ENCODE measurements around the gene HAGH.

DNA sequence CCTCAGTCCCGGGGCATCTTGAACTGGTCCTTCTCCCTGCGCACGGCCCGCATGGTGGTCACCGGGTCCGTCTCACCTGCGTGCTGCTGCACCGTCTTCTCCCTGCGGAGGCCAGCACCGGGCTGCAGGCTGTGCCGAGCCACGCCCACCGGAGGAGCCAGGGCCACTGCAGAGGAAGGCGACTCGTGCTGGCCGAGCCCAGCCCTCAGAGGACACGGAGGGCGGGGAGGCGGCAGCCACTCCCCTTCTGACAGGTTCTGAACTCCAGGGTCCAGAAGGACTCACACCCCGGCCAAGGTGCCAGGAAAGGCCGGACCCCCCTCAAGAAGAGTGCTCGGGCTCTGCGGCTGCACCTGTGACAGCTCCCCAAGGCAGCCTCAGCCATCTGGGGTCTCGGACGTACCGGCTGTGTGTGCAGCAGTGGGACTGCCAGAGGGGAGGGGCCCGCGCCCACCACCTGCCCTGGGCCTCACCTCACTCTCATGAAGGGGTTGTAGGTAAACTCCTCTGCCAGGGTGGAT is 17.3 kb downstream of the HAGH start:
- TF ChIP-seq ZNF274 (IDR thresholded peaks at IDR 0.05; ENCODE audit: borderline replicate concordance, low read depth, low read length) (no peak), ZNF121 (CRISPR knock-in tag; conservative IDR thresholded peaks at IDR 0.05) (no peak), EZH2 (IDR thresholded peaks at IDR 0.05; ENCODE audit: borderline replicate concordance, low read depth, low read length) (no peak), SMC3 (conservative IDR thresholded peaks at IDR 0.05; ENCODE audit: insufficient read depth, low read depth, low read length) (no peak), MEF2D (tag; conservative IDR thresholded peaks at IDR 0.05; ENCODE audit: low read depth) (no peak), ZNF12 (CRISPR knock-in tag; IDR thresholded peaks at IDR 0.05) (no peak), SMAD3 (CRISPR knock-in tag; conservative IDR thresholded peaks at IDR 0.05) (no peak)
- TF ChIP-seq, protein P1, sequence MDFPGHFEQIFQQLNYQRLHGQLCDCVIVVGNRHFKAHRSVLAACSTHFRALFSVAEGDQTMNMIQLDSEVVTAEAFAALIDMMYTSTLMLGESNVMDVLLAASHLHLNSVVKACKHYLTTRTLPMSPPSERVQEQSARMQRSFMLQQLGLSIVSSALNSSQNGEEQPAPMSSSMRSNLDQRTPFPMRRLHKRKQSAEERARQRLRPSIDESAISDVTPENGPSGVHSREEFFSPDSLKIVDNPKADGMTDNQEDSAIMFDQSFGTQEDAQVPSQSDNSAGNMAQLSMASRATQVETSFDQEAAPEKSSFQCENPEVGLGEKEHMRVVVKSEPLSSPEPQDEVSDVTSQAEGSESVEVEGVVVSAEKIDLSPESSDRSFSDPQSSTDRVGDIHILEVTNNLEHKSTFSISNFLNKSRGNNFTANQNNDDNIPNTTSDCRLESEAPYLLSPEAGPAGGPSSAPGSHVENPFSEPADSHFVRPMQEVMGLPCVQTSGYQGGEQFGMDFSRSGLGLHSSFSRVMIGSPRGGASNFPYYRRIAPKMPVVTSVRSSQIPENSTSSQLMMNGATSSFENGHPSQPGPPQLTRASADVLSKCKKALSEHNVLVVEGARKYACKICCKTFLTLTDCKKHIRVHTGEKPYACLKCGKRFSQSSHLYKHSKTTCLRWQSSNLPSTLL (IDR thresholded peaks at IDR 0.05) = no peak
- TF ChIP-seq, protein P2, sequence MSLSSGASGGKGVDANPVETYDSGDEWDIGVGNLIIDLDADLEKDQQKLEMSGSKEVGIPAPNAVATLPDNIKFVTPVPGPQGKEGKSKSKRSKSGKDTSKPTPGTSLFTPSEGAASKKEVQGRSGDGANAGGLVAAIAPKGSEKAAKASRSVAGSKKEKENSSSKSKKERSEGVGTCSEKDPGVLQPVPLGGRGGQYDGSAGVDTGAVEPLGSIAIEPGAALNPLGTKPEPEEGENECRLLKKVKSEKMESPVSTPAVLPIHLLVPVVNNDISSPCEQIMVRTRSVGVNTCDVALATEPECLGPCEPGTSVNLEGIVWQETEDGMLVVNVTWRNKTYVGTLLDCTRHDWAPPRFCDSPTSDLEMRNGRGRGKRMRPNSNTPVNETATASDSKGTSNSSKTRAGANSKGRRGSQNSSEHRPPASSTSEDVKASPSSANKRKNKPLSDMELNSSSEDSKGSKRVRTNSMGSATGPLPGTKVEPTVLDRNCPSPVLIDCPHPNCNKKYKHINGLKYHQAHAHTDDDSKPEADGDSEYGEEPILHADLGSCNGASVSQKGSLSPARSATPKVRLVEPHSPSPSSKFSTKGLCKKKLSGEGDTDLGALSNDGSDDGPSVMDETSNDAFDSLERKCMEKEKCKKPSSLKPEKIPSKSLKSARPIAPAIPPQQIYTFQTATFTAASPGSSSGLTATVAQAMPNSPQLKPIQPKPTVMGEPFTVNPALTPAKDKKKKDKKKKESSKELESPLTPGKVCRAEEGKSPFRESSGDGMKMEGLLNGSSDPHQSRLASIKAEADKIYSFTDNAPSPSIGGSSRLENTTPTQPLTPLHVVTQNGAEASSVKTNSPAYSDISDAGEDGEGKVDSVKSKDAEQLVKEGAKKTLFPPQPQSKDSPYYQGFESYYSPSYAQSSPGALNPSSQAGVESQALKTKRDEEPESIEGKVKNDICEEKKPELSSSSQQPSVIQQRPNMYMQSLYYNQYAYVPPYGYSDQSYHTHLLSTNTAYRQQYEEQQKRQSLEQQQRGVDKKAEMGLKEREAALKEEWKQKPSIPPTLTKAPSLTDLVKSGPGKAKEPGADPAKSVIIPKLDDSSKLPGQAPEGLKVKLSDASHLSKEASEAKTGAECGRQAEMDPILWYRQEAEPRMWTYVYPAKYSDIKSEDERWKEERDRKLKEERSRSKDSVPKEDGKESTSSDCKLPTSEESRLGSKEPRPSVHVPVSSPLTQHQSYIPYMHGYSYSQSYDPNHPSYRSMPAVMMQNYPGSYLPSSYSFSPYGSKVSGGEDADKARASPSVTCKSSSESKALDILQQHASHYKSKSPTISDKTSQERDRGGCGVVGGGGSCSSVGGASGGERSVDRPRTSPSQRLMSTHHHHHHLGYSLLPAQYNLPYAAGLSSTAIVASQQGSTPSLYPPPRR (CRISPR knock-in tag; IDR thresholded peaks at IDR 0.05; ENCODE audit: borderline replicate concordance) = no peak
- TF ChIP-seq, protein P3, sequence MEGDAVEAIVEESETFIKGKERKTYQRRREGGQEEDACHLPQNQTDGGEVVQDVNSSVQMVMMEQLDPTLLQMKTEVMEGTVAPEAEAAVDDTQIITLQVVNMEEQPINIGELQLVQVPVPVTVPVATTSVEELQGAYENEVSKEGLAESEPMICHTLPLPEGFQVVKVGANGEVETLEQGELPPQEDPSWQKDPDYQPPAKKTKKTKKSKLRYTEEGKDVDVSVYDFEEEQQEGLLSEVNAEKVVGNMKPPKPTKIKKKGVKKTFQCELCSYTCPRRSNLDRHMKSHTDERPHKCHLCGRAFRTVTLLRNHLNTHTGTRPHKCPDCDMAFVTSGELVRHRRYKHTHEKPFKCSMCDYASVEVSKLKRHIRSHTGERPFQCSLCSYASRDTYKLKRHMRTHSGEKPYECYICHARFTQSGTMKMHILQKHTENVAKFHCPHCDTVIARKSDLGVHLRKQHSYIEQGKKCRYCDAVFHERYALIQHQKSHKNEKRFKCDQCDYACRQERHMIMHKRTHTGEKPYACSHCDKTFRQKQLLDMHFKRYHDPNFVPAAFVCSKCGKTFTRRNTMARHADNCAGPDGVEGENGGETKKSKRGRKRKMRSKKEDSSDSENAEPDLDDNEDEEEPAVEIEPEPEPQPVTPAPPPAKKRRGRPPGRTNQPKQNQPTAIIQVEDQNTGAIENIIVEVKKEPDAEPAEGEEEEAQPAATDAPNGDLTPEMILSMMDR (IDR thresholded peaks at IDR 0.05 in 2 of 3, conservative IDR thresholded peaks at IDR 0.05 in 1 of 3; ENCODE audit: insufficient read depth in 2 of 3, low read depth in 1 of 3, low read length in 3 of 3) = peak in 2 of 3 experiments; percentile 21 to 39; a peak in 3 of 6 replicates

Data from K562 (cell line).